ENCODE measurements around the gene NDUFA11.
"Not testable (repeated sequence)": the region's sequence is repeated elsewhere in the genome, so short reads cannot be mapped to it uniquely, and the experiment has no call there.

Gene NDUFA11

GRCh38 chr19:5880604-5881078 lies 22.9 kb downstream of the NDUFA11 start:
- H3K9me3 ChIP-seq (ENCODE audit: severe bottlenecking): no peaks in the 10 kb centered on the region
- H3K4me3 ChIP-seq (ENCODE audit: low read depth, low read length): no peak overlapping the region
- H3K27ac ChIP-seq: no peak overlapping the region
- H3K27me3 ChIP-seq (ENCODE audit: insufficient read depth, low read depth, severe bottlenecking): no peaks in the 10 kb centered on the region
- H3K36me3 ChIP-seq: no peaks in the 10 kb centered on the region
- no peak for DNase-seq
- no peak for TF ChIP-seq CTCF (IDR thresholded peaks at IDR 0.05; ENCODE audit: low read depth, low read length)

- TF ChIP-seq CTCF (IDR thresholded peaks at IDR 0.05; ENCODE audit: low read depth, low read length): no peak
- H3K9me3 ChIP-seq (ENCODE audit: severe bottlenecking): no peaks in the 10 kb centered on the region
- no peaks in the 10 kb centered on the region for H3K36me3 ChIP-seq
- no peak for DNase-seq
- H3K27me3 ChIP-seq (ENCODE audit: insufficient read depth, low read depth, severe bottlenecking): no peaks in the 10 kb centered on the region
- H3K4me3 ChIP-seq (ENCODE audit: low read depth, low read length): no peak overlapping the region
- H3K27ac ChIP-seq: no peak overlapping the region
These were observed 23.4 kb downstream of the NDUFA11 start for GRCh38 chr19:5880196-5880595.

GRCh38 chr19:5877882-5878281 lies 25.7 kb downstream of the NDUFA11 start:
- no peak overlapping the region for H3K27ac ChIP-seq
- no peak for TF ChIP-seq CTCF (IDR thresholded peaks at IDR 0.05; ENCODE audit: low read depth, low read length)
- no peaks in the 10 kb centered on the region for H3K36me3 ChIP-seq
- no peak for DNase-seq
- H3K9me3 ChIP-seq (ENCODE audit: severe bottlenecking): no peaks in the 10 kb centered on the region
- H3K4me3 ChIP-seq (ENCODE audit: low read depth, low read length): no peak overlapping the region
- no peaks in the 10 kb centered on the region for H3K27me3 ChIP-seq (ENCODE audit: insufficient read depth, low read depth, severe bottlenecking)

- Histone ChIP-seq H3K36me3 (no peaks in the 10 kb centered on the region), H3K27me3 (ENCODE audit: insufficient read depth, low read depth, severe bottlenecking) (no peaks in the 10 kb centered on the region), H3K4me3 (ENCODE audit: low read depth, low read length) (no peak overlapping the region), H3K9me3 (ENCODE audit: severe bottlenecking) (no peaks in the 10 kb centered on the region), H3K27ac (no peak overlapping the region)
- DNase-seq: no peak
- TF ChIP-seq CTCF (IDR thresholded peaks at IDR 0.05; ENCODE audit: low read depth, low read length): no peak
These were observed 26.2 kb downstream of the NDUFA11 start for GRCh38 chr19:5877427-5877826.

- not testable (repeated sequence) for H3K36me3 ChIP-seq, DNase-seq
These were observed 29.1 kb downstream of the NDUFA11 start for GRCh38 chr19:5874496-5874895.

GRCh38 chr19:5873617-5874199 lies 29.9 kb downstream of the NDUFA11 start:
- Histone ChIP-seq H3K4me3 (ENCODE audit: low read depth, low read length) (no peak overlapping the region), H3K27ac (no peak overlapping the region), H3K36me3 (no peaks in the 10 kb centered on the region), H3K9me3 (ENCODE audit: severe bottlenecking) (no peaks in the 10 kb centered on the region), H3K27me3 (ENCODE audit: insufficient read depth, low read depth, severe bottlenecking) (no peaks in the 10 kb centered on the region)
- no peak for TF ChIP-seq CTCF (IDR thresholded peaks at IDR 0.05; ENCODE audit: low read depth, low read length)
- DNase-seq: no peak

More at GRCh38 chr19:5874496-5874895, 29.1 kb downstream of the NDUFA11 start:
- not testable (repeated sequence) for H3K9me3 ChIP-seq (ENCODE audit: severe bottlenecking); H3K27me3 ChIP-seq (ENCODE audit: insufficient read depth, low read depth, severe bottlenecking); H3K27ac ChIP-seq; H3K4me3 ChIP-seq (ENCODE audit: low read depth, low read length)
